ENCODE measurements around the gene CCDC197. TPM values are rescaled to one million over a fixed set of nuclear protein-coding genes. Genes with fewer than 3 reads are reported as not detected.

Gene CCDC197
- total RNA-seq, 2 donors from 2014 or later: not detected

DNA sequence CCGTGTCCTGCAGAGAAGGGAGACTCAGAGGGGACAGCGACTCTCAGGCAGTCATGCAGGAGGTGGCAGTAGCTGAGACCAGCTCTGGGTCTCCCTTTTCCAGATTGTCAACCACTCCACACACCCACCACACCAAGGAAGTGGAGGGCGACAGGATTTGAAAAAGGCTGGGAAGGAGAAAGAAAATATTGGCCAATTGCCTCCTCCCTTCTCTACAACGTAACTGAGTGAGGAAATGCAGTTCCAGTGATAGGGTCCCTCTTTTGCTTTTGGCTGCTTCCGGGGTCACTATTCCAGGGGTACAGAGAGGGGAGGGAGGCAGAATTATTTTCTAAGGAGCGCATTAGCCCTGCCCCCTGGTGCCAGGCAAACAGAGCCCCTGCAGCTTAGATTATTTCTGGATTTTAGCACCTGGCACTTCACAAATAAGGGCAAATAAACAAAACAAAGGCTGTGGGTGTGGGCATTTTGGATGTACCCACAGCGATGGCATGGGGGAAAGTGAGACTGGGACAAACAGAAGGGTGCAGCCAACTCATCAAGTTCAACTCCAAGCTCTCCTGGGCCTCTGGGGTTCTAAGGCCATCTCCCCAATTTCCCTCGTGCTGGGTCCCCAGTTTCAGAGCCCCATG is 41.1 kb upstream of the CCDC197 start:
- Histone ChIP-seq H3K4me3 (ENCODE audit: low read length) (no peak overlapping the region), H3K27ac (ENCODE audit: low read depth, low read length) (no peak overlapping the region), H3K9me3 (ENCODE audit: control insufficient read depth, low read length) (no peaks in the 10 kb centered on the region), H3K9ac (ENCODE audit: extremely low read depth, low read length, poor library complexity, severe bottlenecking) (no peak overlapping the region), H3K36me3 (ENCODE audit: control insufficient read depth, insufficient read depth, low read length) (no peaks in the 10 kb centered on the region), H3K27me3 (ENCODE audit: control insufficient read depth, insufficient read depth, low read length, poor library complexity, severe bottlenecking) (no peaks in the 10 kb centered on the region), H3K4me1 (ENCODE audit: control insufficient read depth, insufficient read depth, low read length) (no peaks in the 10 kb centered on the region)
- no peaks in the 10 kb centered on the region for H3K9me3 Mint-ChIP-seq
- H3K27me3 Mint-ChIP-seq (ENCODE audit: insufficient read depth): peaks cover 16% of the 10 kb centered on the region
- 67 to 75% methylated on average over 1 to 8 of the region's 8 CpGs for WGBS, 2 experiments (ENCODE audit: insufficient coverage in 1 of 2, insufficient read length in 1 of 2)
- no peak overlapping the region for H3K27ac Mint-ChIP-seq
- TF ChIP-seq, protein P1, sequence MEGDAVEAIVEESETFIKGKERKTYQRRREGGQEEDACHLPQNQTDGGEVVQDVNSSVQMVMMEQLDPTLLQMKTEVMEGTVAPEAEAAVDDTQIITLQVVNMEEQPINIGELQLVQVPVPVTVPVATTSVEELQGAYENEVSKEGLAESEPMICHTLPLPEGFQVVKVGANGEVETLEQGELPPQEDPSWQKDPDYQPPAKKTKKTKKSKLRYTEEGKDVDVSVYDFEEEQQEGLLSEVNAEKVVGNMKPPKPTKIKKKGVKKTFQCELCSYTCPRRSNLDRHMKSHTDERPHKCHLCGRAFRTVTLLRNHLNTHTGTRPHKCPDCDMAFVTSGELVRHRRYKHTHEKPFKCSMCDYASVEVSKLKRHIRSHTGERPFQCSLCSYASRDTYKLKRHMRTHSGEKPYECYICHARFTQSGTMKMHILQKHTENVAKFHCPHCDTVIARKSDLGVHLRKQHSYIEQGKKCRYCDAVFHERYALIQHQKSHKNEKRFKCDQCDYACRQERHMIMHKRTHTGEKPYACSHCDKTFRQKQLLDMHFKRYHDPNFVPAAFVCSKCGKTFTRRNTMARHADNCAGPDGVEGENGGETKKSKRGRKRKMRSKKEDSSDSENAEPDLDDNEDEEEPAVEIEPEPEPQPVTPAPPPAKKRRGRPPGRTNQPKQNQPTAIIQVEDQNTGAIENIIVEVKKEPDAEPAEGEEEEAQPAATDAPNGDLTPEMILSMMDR (conservative IDR thresholded peaks at IDR 0.05): no peak
- H3K36me3 Mint-ChIP-seq (ENCODE audit: low read depth): no peaks in the 10 kb centered on the region
- peaks cover 21% of the 10 kb centered on the region for H3K4me1 Mint-ChIP-seq
- DNase-seq: no peak
- H3K4me3 Mint-ChIP-seq: no peak overlapping the region

DNA sequence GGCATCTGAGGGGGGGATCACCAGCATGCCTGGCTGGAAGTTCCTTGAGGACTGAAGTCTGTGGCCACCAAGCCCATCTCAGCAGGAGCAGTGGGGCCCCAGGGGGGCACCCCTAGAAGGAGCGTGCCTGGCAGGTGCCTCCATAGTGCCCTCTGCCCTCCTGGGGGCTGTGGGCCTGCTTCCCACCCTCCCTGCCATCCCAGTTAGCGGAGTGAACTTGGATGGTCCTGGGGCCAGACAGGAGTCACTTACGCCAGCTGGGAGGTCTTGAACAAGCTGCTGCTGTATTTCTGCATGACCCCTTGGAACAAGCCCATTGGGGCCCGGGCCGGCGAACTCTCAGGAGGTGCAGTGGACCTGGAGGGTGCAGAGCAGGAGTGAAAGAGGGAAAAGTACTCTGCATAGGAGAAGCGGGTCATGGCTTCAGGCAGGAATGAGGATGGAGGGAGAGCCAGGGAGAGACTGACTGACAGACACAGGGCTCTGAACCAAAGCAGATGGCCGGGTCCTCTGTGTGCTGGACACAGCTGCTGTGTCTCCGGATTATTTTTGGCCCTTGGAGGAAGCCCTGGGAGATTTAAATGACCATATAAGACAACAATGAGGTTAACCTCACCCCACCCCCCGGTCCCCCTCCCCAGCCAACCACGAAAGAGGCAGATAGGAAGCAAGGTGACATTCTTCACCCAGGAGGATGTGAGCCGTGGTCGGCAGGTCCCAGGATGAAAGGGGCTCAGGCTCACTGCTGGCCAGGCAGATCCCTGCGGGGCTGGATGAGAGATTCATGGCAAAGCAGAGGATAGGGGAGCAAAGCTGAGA is 40.4 kb upstream of the CCDC197 start:
- Histone ChIP-seq H3K27me3 (ENCODE audit: control insufficient read depth, insufficient read depth, low read length, poor library complexity, severe bottlenecking) (no peaks in the 10 kb centered on the region), H3K9me3 (ENCODE audit: control insufficient read depth, low read length) (no peaks in the 10 kb centered on the region), H3K27ac (ENCODE audit: low read depth, low read length) (no peak overlapping the region), H3K4me1 (ENCODE audit: control insufficient read depth, insufficient read depth, low read length) (no peaks in the 10 kb centered on the region), H3K9ac (ENCODE audit: extremely low read depth, low read length, poor library complexity, severe bottlenecking) (no peak overlapping the region), H3K4me3 (ENCODE audit: low read length) (no peak overlapping the region), H3K36me3 (ENCODE audit: control insufficient read depth, insufficient read depth, low read length) (no peaks in the 10 kb centered on the region)
- WGBS, 2 experiments (ENCODE audit: insufficient coverage in 1 of 2, insufficient read length in 1 of 2): 85 to 91% methylated on average over 6 to 14 of the region's 14 CpGs
- Mint-ChIP-seq H3K27ac (no peak overlapping the region), H3K4me3 (no peak overlapping the region), H3K9me3 (no peaks in the 10 kb centered on the region), H3K27me3 (ENCODE audit: insufficient read depth) (peaks cover 16% of the 10 kb centered on the region), H3K4me1 (peaks cover 21% of the 10 kb centered on the region), H3K36me3 (ENCODE audit: low read depth) (no peaks in the 10 kb centered on the region)
- TF ChIP-seq, protein P1 (conservative IDR thresholded peaks at IDR 0.05): no peak
- DNase-seq: no peak

DNA sequence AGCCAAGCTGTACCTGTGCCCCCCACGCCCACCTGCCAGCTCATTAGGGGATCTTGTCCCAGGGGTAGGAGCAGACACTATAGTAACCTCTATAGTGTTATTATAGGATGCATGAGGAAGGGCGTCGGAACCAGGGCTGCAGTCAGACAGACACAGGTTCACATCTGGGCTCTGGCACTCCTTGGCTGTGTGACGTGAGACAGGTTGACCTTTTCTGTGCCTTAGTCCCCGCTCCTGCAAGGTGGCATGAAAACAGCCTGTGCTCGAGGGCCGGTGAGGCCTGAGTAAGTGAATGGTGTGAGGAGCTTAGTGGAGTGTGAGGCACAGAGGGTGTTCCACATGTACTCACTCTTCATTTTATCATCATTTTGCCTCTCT is 39.8 kb upstream of the CCDC197 start:
- DNase-seq: no peak
- TF ChIP-seq, protein P1 (conservative IDR thresholded peaks at IDR 0.05): no peak
- no peaks in the 10 kb centered on the region for H3K36me3 ChIP-seq (ENCODE audit: control insufficient read depth, insufficient read depth, low read length)
- H3K9me3 ChIP-seq (ENCODE audit: control insufficient read depth, low read length): no peaks in the 10 kb centered on the region
- H3K36me3 Mint-ChIP-seq (ENCODE audit: low read depth): no peaks in the 10 kb centered on the region
- no peak overlapping the region for H3K4me3 Mint-ChIP-seq
- H3K4me1 ChIP-seq (ENCODE audit: control insufficient read depth, insufficient read depth, low read length): no peaks in the 10 kb centered on the region
- WGBS, 2 experiments (ENCODE audit: insufficient coverage in 1 of 2, insufficient read length in 1 of 2): 92 to 97% methylated on average over 4 to 7 of the region's 7 CpGs
- H3K27me3 ChIP-seq (ENCODE audit: control insufficient read depth, insufficient read depth, low read length, poor library complexity, severe bottlenecking): no peaks in the 10 kb centered on the region
- H3K27me3 Mint-ChIP-seq (ENCODE audit: insufficient read depth): peaks cover 16% of the 10 kb centered on the region
- H3K9ac ChIP-seq (ENCODE audit: extremely low read depth, low read length, poor library complexity, severe bottlenecking): no peak overlapping the region
- H3K4me3 ChIP-seq (ENCODE audit: low read length): no peak overlapping the region
- no peaks in the 10 kb centered on the region for H3K9me3 Mint-ChIP-seq
- H3K4me1 Mint-ChIP-seq: peaks cover 21% of the 10 kb centered on the region
- H3K27ac Mint-ChIP-seq: no peak overlapping the region
- H3K27ac ChIP-seq (ENCODE audit: low read depth, low read length): no peak overlapping the region
